Superior temporal gyrus (tissue), 1 donor: ENCODE data around the gene OBSL1.

ENCODE experiments used
- DNase-seq: peaks from one replicate; pipeline ENCODE4 v3.0.0-alpha.2; 2016; ENCODE audit errors: extremely low spot score

Gene OBSL1

GRCh38 chr2:219549619-219550018 is 21.7 kb downstream of the OBSL1 start:
- DNase-seq = no peak

GRCh38 chr2:219548990-219549389 is 22.3 kb downstream of the OBSL1 start:
- DNase-seq = no peak

GRCh38 chr2:219547621-219548020 is 23.7 kb downstream of the OBSL1 start:
- DNase-seq = no peak

GRCh38 chr2:219545943-219546352 is 25.4 kb downstream of the OBSL1 start:
- no peak for DNase-seq

- DNase-seq = no peak
Observed at GRCh38 chr2:219545295-219545942, 25.9 kb downstream of the OBSL1 start.

GRCh38 chr2:219544567-219544966 is 26.8 kb downstream of the OBSL1 start:
- no peak for DNase-seq

GRCh38 chr2:219543596-219544358 is 27.6 kb downstream of the OBSL1 start, which contains the start of the genes CHPF and TMEM198:
TSS of gene CHPF (minus strand) at chr2:219543809. CDS start at chr2:219543538, 271 bp downstream.
TSS of gene TMEM198 (plus strand) at chr2:219544028. CDS start at chr2:219544728, 700 bp downstream.
- DNase-seq = peak; percentile 98

- no peak for DNase-seq
Observed at GRCh38 chr2:219542931-219543595, 28.3 kb downstream of the OBSL1 start.

GRCh38 chr2:219541611-219542180 is 29.6 kb downstream of the OBSL1 start:
- peak; percentile 75 for DNase-seq

GRCh38 chr2:219540784-219541504 is 30.4 kb downstream of the OBSL1 start:
- no peak for DNase-seq

- DNase-seq = no peak
Observed at GRCh38 chr2:219539926-219540678, 31.2 kb downstream of the OBSL1 start.

- no peak for DNase-seq
Observed at GRCh38 chr2:219538956-219539788, 32.2 kb downstream of the OBSL1 start.

- no peak for DNase-seq
Observed at GRCh38 chr2:219538504-219538951, 32.8 kb downstream of the OBSL1 start.

GRCh38 chr2:219537657-219538488 is 33.5 kb downstream of the OBSL1 start:
- no peak for DNase-seq

- no peak for DNase-seq
Observed at GRCh38 chr2:219536967-219537366, 34.4 kb downstream of the OBSL1 start.

- no peak for DNase-seq
Observed at GRCh38 chr2:219536425-219536824, 34.9 kb downstream of the OBSL1 start.

- DNase-seq = no peak
Observed at GRCh38 chr2:219533930-219534661, 37.2 kb downstream of the OBSL1 start.

GRCh38 chr2:219532378-219532649 is 39.0 kb downstream of the OBSL1 start:
- DNase-seq = no peak
